CD1c-positive myeloid dendritic cell (primary cell): Measurements from ENCODE around the gene XPO5.
"Not testable (repeated sequence)": the region's sequence is repeated elsewhere in the genome, so short reads cannot be mapped to it uniquely, and the experiment has no call there.

ENCODE experiments used
- DNase-seq: peaks from one replicate; pipeline ENCODE4 v3.0.0-alpha.2; 2016; ENCODE audit errors: extremely low spot score

Gene XPO5

GRCh38 chr6:43575772-43576551 lies at the start of gene XPO5, which contains the start of gene POLH:
XPO5 (minus strand) TSS chr6:43576038; CDS start chr6:43575864, 174 bp downstream.
POLH (plus strand) TSS chr6:43576185; CDS start chr6:43582320, 6,135 bp downstream.
- peak; percentile 97 for DNase-seq

- no peak for DNase-seq
Observed at GRCh38 chr6:43625393-43625992, 49.7 kb upstream of the XPO5 start.

- no peak for DNase-seq
Observed at GRCh38 chr6:43624786-43625288, 49.0 kb upstream of the XPO5 start.

- DNase-seq, result no peak
Observed at GRCh38 chr6:43623880-43624785, 48.3 kb upstream of the XPO5 start.

GRCh38 chr6:43622541-43622940 lies 46.7 kb upstream of the XPO5 start:
- DNase-seq, result no peak

GRCh38 chr6:43621836-43622180 lies 46.0 kb upstream of the XPO5 start:
- DNase-seq, result no peak

- DNase-seq, result no peak
Observed at GRCh38 chr6:43621078-43621835, 45.4 kb upstream of the XPO5 start.

GRCh38 chr6:43616725-43617472 lies 41.1 kb upstream of the XPO5 start:
- no peak for DNase-seq

- DNase-seq, result no peak
Observed at GRCh38 chr6:43614396-43614730, 38.5 kb upstream of the XPO5 start.

- no peak for DNase-seq
Observed at GRCh38 chr6:43613721-43614395, 38.0 kb upstream of the XPO5 start.

GRCh38 chr6:43610431-43610830 lies 34.6 kb upstream of the XPO5 start:
- no peak for DNase-seq

- DNase-seq, result no peak
Observed at GRCh38 chr6:43609402-43609801, 33.6 kb upstream of the XPO5 start.

- DNase-seq, result peak; percentile 48
Observed at GRCh38 chr6:43608807-43609206, 33.0 kb upstream of the XPO5 start.

- DNase-seq, result peak; percentile 66
Observed at GRCh38 chr6:43608310-43608763, 32.5 kb upstream of the XPO5 start.

- DNase-seq, result no peak
Observed at GRCh38 chr6:43606019-43606418, 30.2 kb upstream of the XPO5 start.

- no peak for DNase-seq
Observed at GRCh38 chr6:43604174-43604573, 28.3 kb upstream of the XPO5 start.

GRCh38 chr6:43600595-43600994 lies 24.8 kb upstream of the XPO5 start:
- DNase-seq, result no peak

- DNase-seq, result no peak
Observed at GRCh38 chr6:43593938-43594337, 18.1 kb upstream of the XPO5 start.

- DNase-seq, result not testable (repeated sequence)
Observed at GRCh38 chr6:43589564-43589963, 13.7 kb upstream of the XPO5 start.

GRCh38 chr6:43588194-43588593 lies 12.4 kb upstream of the XPO5 start:
- no peak for DNase-seq
